DND-41 (cell line): ENCODE data around the gene GABBR2.

Experiments used
- ATAC-seq: fragments of 200-7000 bp; cut with Tn5 transposase; 3 replicates; pipeline ENCODE4 v1.9.1; 2021; ENCODE audit warnings: low read depth; ENCODE audit not compliant: insufficient read depth
- DNase-seq: peaks from one replicate; pipeline ENCODE4 v3.0.0-alpha.2; 2020
- H2AFZ ChIP-seq: 2 replicates; pipeline ENCODE4 v1.6.0; 2012; ENCODE audit warnings: low read depth, low read length
- H3K27ac ChIP-seq: 2 replicates; pipeline ENCODE4 v1.5.1; 2012; ENCODE audit warnings: low read length, inconsistent platforms
- H3K27me3 ChIP-seq: fragments of 200-600 bp; sonication (generic); 2 replicates; pipeline ENCODE4 v1.6.0; 2012; ENCODE audit warnings: low read length, mild to moderate bottlenecking, inconsistent platforms; ENCODE audit not compliant: insufficient read depth, poor library complexity
- H3K36me3 ChIP-seq: 2 replicates; pipeline ENCODE4 v1.5.1; 2012; ENCODE audit warnings: low read length, inconsistent platforms; ENCODE audit not compliant: insufficient read depth
- H3K4me1 ChIP-seq: 2 replicates; pipeline ENCODE4 v1.5.1; 2012; ENCODE audit warnings: mild to moderate bottlenecking, low read length; ENCODE audit not compliant: insufficient read depth
- H3K4me2 ChIP-seq: 2 replicates; pipeline ENCODE4 v1.6.0; 2012; ENCODE audit warnings: mild to moderate bottlenecking, moderate library complexity, low read length, inconsistent platforms; ENCODE audit not compliant: insufficient read depth
- H3K4me3 ChIP-seq, 2 experiments: fragments of 200-600 bp in 1 of 2; shearing (Covaris generic) in 1 of 2; 2 replicates each; pipeline ENCODE4 v1.5.1; 2012 to 2016; ENCODE audit warnings: inconsistent platforms in 2 of 2, low read length in 2 of 2, mild to moderate bottlenecking in 2 of 2, low read depth in 1 of 2, moderate library complexity in 1 of 2
- H3K79me2 ChIP-seq: 2 replicates; pipeline ENCODE4 v1.6.0; 2012; ENCODE audit warnings: low read length, inconsistent platforms; ENCODE audit not compliant: insufficient read depth
- H3K9ac ChIP-seq: 2 replicates; pipeline ENCODE4 v1.6.0; 2012; ENCODE audit warnings: low read depth, mild to moderate bottlenecking, inconsistent platforms, low read length, moderate library complexity
- H3K9me3 ChIP-seq: 2 replicates; pipeline ENCODE4 v1.5.1; 2012; ENCODE audit warnings: low read length, moderate library complexity, mild to moderate bottlenecking, inconsistent platforms; ENCODE audit not compliant: insufficient read depth, severe bottlenecking
- H4K20me1 ChIP-seq: 2 replicates; pipeline ENCODE4 v1.6.0; 2012; ENCODE audit warnings: low read length; ENCODE audit not compliant: insufficient read depth
- CTCF ChIP-seq: IDR thresholded peaks from 2 replicates; pipeline ENCODE4 v1.5.1; 2012; ENCODE audit warnings: borderline replicate concordance, low read length, moderate library complexity, mild to moderate bottlenecking; ENCODE audit not compliant: poor library complexity, severe bottlenecking; ENCODE audit errors: extremely low read depth
- EZH2 ChIP-seq: IDR thresholded peaks from 3 replicates; pipeline ENCODE4 v1.6.1; 2012; ENCODE audit warnings: borderline replicate concordance, low read depth, mild to moderate bottlenecking, moderate library complexity, low read length, inconsistent platforms; ENCODE audit not compliant: severe bottlenecking

GABBR2 gene

GRCh38 chr9:98281281-98281680 is 427.5 kb downstream of the GABBR2 start:
- H3K36me3 ChIP-seq = no peaks in the 10 kb centered on the region
- no peaks in the 10 kb centered on the region for H3K9me3 ChIP-seq
- H3K79me2 ChIP-seq = no peaks in the 10 kb centered on the region
- H4K20me1 ChIP-seq = no peaks in the 10 kb centered on the region
- DNase-seq (no peak), ATAC-seq (no peak)
- H3K4me2 ChIP-seq = no peak overlapping the region
- peaks cover 24% of the 10 kb centered on the region for H3K27me3 ChIP-seq
- H3K4me1 ChIP-seq = no peaks in the 10 kb centered on the region
- TF ChIP-seq EZH2 (no peak), CTCF (no peak)
- H3K27ac ChIP-seq = no peak overlapping the region
- no peak overlapping the region for H3K9ac ChIP-seq
- no peak overlapping the region for H3K4me3 ChIP-seq
- H2AFZ ChIP-seq = no peak overlapping the region

GRCh38 chr9:98280574-98280973 is 428.2 kb downstream of the GABBR2 start:
- ATAC-seq = no peak
- Histone ChIP-seq H3K27me3 (peaks cover 23% of the 10 kb centered on the region), H3K27ac (no peak overlapping the region), H3K4me2 (no peak overlapping the region), H3K79me2 (no peaks in the 10 kb centered on the region), H3K4me1 (no peaks in the 10 kb centered on the region), H3K9ac (no peak overlapping the region), H3K4me3 (no peak overlapping the region), H3K36me3 (no peaks in the 10 kb centered on the region), H2AFZ (no peak overlapping the region), H4K20me1 (no peaks in the 10 kb centered on the region), H3K9me3 (no peaks in the 10 kb centered on the region)
- DNase-seq = no peak
- no peak for TF ChIP-seq CTCF
- no peak for TF ChIP-seq EZH2

GRCh38 chr9:98280162-98280561 is 428.6 kb downstream of the GABBR2 start:
- Histone ChIP-seq H3K4me2 (no peak overlapping the region), H3K4me1 (no peaks in the 10 kb centered on the region), H3K36me3 (no peaks in the 10 kb centered on the region), H3K4me3 (no peak overlapping the region), H2AFZ (no peak overlapping the region), H3K27ac (no peak overlapping the region), H3K27me3 (peaks cover 19% of the 10 kb centered on the region), H3K9me3 (no peaks in the 10 kb centered on the region), H3K79me2 (no peaks in the 10 kb centered on the region), H3K9ac (no peak overlapping the region), H4K20me1 (no peaks in the 10 kb centered on the region)
- ATAC-seq = no peak
- TF ChIP-seq CTCF = no peak
- no peak for TF ChIP-seq EZH2
- DNase-seq = no peak

- Histone ChIP-seq H3K79me2 (no peaks in the 10 kb centered on the region), H3K9me3 (no peaks in the 10 kb centered on the region), H4K20me1 (no peaks in the 10 kb centered on the region), H2AFZ (no peak overlapping the region), H3K4me2 (no peak overlapping the region), H3K4me1 (no peaks in the 10 kb centered on the region), H3K27ac (no peak overlapping the region), H3K9ac (no peak overlapping the region), H3K36me3 (no peaks in the 10 kb centered on the region), H3K27me3 (peaks cover 14% of the 10 kb centered on the region), H3K4me3 (no peak overlapping the region)
- DNase-seq = no peak
- no peak for TF ChIP-seq EZH2
- TF ChIP-seq CTCF = no peak
- ATAC-seq = no peak
Measured at GRCh38 chr9:98276907-98277469, 431.7 kb downstream of the GABBR2 start.
